ENCODE data around the gene RHEB. TPM values are rescaled to one million over a fixed set of nuclear protein-coding genes. Genes with fewer than 3 reads are reported as not detected.

RHEB gene
- total and polyA plus RNA-seq, 2 experiments from 2014 or later, result 101 to 239 TPM

DNA sequence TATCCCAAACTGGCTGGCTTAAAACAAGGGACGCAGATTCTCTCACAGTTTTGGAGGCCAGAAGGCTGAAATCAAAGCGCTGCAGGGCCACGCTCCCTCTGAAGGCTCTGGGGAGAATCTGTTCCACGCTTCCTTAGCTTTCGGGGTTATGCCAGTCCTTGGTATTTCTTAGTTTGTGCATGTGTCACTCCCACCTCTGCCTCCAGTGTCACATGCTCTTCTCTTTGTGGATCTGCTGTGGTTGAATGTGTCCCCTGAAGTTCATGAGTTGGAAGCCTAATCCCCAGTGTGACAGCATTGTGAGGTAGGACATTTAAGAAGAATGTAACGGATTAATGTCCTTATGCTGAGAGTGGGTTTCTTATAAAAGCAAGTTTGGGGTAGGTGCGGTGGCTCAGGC, 29.4 kb upstream of the RHEB start:
- H3K9me3 Mint-ChIP-seq, result no peaks in the 10 kb centered on the region; the same call in 2 of the 3 replicates
- no peaks in the 10 kb centered on the region for H3K27me3 ChIP-seq (ENCODE audit: insufficient read depth)
- H3K9me2 ChIP-seq (ENCODE audit: insufficient read depth), result peaks cover 5% of the 10 kb centered on the region; the same call in 1 of the 2 replicates
- H3K4me1 Mint-ChIP-seq, result peaks cover 22% of the 10 kb centered on the region
- H3K4me1 ChIP-seq (ENCODE audit: insufficient read depth), result no peaks in the 10 kb centered on the region
- H4K20me1 ChIP-seq (replicated peaks; ENCODE audit: insufficient read depth), result no peaks in the 10 kb centered on the region
- H3K27ac ChIP-seq (ENCODE audit: low read depth), result no peak overlapping the region
- no peak overlapping the region for H2AFZ ChIP-seq
- no peaks in the 10 kb centered on the region for H3K36me3 ChIP-seq (ENCODE audit: insufficient read depth)
- H3K27ac Mint-ChIP-seq, result no peak overlapping the region
- H3K36me3 Mint-ChIP-seq (ENCODE audit: low read depth), result no peaks in the 10 kb centered on the region; the same call in 2 of the 3 replicates
- no peak for ATAC-seq
- H3K4me3 Mint-ChIP-seq, result no peak overlapping the region
- no peak overlapping the region for H3K4me3 ChIP-seq
- DNase-seq (ENCODE audit: low spot score), result no peak
- no peaks in the 10 kb centered on the region for H3K79me2 ChIP-seq (replicated peaks; ENCODE audit: insufficient read depth)
- no peaks in the 10 kb centered on the region for H3F3A ChIP-seq (replicated peaks; ENCODE audit: low read depth)
- TF ChIP-seq JUNB (IDR thresholded peaks at IDR 0.05; ENCODE audit: unreplicated experiment) (no peak), EZH2 (IDR thresholded peaks at IDR 0.05; ENCODE audit: low read depth, unreplicated experiment) (no peak), CREB1 (CRISPR knock-in tag; IDR thresholded peaks at IDR 0.05; ENCODE audit: low read depth) (no peak), NANOG (IDR thresholded peaks at IDR 0.05; ENCODE audit: borderline replicate concordance) (no peak), ZNF114 (CRISPR knock-in tag; IDR thresholded peaks at IDR 0.05) (no peak), ZNF331 (CRISPR knock-in tag; IDR thresholded peaks at IDR 0.05; ENCODE audit: low read depth) (no peak), EZH2phosphoT487 (IDR thresholded peaks at IDR 0.05; ENCODE audit: unreplicated experiment) (no peak)
- TF ChIP-seq, protein P1, sequence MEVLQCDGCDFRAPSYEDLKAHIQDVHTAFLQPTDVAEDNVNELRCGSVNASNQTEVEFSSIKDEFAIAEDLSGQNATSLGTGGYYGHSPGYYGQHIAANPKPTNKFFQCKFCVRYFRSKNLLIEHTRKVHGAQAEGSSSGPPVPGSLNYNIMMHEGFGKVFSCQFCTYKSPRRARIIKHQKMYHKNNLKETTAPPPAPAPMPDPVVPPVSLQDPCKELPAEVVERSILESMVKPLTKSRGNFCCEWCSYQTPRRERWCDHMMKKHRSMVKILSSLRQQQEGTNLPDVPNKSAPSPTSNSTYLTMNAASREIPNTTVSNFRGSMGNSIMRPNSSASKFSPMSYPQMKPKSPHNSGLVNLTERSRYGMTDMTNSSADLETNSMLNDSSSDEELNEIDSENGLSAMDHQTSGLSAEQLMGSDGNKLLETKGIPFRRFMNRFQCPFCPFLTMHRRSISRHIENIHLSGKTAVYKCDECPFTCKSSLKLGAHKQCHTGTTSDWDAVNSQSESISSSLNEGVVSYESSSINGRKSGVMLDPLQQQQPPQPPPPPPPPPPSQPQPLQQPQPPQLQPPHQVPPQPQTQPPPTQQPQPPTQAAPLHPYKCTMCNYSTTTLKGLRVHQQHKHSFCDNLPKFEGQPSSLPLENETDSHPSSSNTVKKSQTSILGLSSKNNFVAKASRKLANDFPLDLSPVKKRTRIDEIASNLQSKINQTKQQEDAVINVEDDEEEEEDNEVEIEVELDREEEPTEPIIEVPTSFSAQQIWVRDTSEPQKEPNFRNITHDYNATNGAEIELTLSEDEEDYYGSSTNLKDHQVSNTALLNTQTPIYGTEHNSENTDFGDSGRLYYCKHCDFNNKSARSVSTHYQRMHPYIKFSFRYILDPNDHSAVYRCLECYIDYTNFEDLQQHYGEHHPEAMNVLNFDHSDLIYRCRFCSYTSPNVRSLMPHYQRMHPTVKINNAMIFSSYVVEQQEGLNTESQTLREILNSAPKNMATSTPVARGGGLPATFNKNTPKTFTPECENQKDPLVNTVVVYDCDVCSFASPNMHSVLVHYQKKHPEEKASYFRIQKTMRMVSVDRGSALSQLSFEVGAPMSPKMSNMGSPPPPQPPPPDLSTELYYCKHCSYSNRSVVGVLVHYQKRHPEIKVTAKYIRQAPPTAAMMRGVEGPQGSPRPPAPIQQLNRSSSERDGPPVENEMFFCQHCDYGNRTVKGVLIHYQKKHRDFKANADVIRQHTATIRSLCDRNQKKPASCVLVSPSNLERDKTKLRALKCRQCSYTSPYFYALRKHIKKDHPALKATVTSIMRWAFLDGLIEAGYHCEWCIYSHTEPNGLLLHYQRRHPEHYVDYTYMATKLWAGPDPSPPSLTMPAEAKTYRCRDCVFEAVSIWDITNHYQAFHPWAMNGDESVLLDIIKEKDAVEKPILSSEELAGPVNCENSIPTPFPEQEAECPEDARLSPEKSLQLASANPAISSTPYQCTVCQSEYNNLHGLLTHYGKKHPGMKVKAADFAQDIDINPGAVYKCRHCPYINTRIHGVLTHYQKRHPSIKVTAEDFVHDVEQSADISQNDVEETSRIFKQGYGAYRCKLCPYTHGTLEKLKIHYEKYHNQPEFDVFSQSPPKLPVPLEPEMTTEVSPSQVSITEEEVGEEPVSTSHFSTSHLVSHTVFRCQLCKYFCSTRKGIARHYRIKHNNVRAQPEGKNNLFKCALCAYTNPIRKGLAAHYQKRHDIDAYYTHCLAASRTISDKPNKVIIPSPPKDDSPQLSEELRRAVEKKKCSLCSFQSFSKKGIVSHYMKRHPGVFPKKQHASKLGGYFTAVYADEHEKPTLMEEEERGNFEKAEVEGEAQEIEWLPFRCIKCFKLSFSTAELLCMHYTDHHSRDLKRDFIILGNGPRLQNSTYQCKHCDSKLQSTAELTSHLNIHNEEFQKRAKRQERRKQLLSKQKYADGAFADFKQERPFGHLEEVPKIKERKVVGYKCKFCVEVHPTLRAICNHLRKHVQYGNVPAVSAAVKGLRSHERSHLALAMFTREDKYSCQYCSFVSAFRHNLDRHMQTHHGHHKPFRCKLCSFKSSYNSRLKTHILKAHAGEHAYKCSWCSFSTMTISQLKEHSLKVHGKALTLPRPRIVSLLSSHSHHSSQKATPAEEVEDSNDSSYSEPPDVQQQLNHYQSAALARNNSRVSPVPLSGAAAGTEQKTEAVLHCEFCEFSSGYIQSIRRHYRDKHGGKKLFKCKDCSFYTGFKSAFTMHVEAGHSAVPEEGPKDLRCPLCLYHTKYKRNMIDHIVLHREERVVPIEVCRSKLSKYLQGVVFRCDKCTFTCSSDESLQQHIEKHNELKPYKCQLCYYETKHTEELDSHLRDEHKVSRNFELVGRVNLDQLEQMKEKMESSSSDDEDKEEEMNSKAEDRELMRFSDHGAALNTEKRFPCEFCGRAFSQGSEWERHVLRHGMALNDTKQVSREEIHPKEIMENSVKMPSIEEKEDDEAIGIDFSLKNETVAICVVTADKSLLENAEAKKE (CRISPR knock-in tag; IDR thresholded peaks at IDR 0.05), result no peak
- TF ChIP-seq, protein P2, sequence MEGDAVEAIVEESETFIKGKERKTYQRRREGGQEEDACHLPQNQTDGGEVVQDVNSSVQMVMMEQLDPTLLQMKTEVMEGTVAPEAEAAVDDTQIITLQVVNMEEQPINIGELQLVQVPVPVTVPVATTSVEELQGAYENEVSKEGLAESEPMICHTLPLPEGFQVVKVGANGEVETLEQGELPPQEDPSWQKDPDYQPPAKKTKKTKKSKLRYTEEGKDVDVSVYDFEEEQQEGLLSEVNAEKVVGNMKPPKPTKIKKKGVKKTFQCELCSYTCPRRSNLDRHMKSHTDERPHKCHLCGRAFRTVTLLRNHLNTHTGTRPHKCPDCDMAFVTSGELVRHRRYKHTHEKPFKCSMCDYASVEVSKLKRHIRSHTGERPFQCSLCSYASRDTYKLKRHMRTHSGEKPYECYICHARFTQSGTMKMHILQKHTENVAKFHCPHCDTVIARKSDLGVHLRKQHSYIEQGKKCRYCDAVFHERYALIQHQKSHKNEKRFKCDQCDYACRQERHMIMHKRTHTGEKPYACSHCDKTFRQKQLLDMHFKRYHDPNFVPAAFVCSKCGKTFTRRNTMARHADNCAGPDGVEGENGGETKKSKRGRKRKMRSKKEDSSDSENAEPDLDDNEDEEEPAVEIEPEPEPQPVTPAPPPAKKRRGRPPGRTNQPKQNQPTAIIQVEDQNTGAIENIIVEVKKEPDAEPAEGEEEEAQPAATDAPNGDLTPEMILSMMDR (conservative IDR thresholded peaks at IDR 0.05; ENCODE audit: low read depth in 2 of 2), result no peak
- TF ChIP-seq, protein P3, sequence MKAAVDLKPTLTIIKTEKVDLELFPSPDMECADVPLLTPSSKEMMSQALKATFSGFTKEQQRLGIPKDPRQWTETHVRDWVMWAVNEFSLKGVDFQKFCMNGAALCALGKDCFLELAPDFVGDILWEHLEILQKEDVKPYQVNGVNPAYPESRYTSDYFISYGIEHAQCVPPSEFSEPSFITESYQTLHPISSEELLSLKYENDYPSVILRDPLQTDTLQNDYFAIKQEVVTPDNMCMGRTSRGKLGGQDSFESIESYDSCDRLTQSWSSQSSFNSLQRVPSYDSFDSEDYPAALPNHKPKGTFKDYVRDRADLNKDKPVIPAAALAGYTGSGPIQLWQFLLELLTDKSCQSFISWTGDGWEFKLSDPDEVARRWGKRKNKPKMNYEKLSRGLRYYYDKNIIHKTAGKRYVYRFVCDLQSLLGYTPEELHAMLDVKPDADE (IDR thresholded peaks at IDR 0.05), result no peak
- no peak overlapping the region for H3K4me2 ChIP-seq
- peaks cover 4% of the 10 kb centered on the region for H3K27me3 Mint-ChIP-seq (ENCODE audit: insufficient read depth, low read depth, poor library complexity)

All from GM23338 (cell line).